ENCODE results near the gene RIC3. TPM values are rescaled to one million over a fixed set of nuclear protein-coding genes. Genes with fewer than 3 reads are reported as not detected.

RIC3 gene
- total and polyA plus RNA-seq, 2 of the 8 experiments (the other 6 are each of a cell fraction or from before 2014, with no cell fraction given): 6.4 to 15.5 TPM

DNA sequence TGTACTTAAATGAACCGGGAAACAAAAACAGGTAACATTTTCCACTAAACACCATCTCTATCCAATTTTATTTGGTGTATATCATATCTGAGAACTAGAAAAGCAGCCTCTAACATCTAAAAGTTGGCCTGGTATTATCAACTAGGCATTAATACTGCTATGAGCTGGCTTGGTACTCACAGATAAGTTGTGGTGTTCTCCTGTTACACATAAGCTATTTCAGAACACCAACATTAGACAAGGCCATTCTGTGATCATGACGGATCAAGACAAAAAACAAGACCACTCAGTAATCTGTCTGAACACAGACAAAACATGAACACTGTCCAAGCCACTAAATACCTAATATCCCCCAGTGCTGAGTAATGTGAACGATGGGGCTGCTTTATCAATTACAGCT, 11.9 kb downstream of the RIC3 start (continued):
- TF ChIP-seq RAD21 (IDR thresholded peaks at IDR 0.05 in 1 of 2, conservative IDR thresholded peaks at IDR 0.05 in 1 of 2; ENCODE audit: low read depth in 2 of 2, low read length in 2 of 2): no peak
